Nephron progenitor cell (in vitro differentiated cells): ENCODE results near the gene ANKDD1B.

Source experiments
- DNase-seq: peaks from one replicate; pipeline ENCODE4 v3.0.0; 2021
- H3K27ac Mint-ChIP-seq: 2 replicates; pipeline ENCODE4 v1.8.0; 2021; ENCODE audit warnings: mild to moderate bottlenecking, moderate library complexity, mixed read lengths
- H3K27me3 Mint-ChIP-seq: 2 replicates; pipeline ENCODE4 v1.8.0; 2021; ENCODE audit warnings: mild to moderate bottlenecking, low read depth, mixed read lengths; ENCODE audit not compliant: poor library complexity
- H3K36me3 Mint-ChIP-seq: 2 replicates; pipeline ENCODE4 v1.8.0; 2021; ENCODE audit warnings: low read depth, mixed read lengths
- H3K4me1 Mint-ChIP-seq: 2 replicates; pipeline ENCODE4 v1.8.0; 2021; ENCODE audit warnings: mixed read lengths
- H3K4me3 Mint-ChIP-seq: 2 replicates; pipeline ENCODE4 v1.8.0; 2021; ENCODE audit warnings: mild to moderate bottlenecking, moderate library complexity, mixed read lengths
- H3K9me3 Mint-ChIP-seq: 2 replicates; pipeline ENCODE4 v1.8.0; 2021; ENCODE audit warnings: mild to moderate bottlenecking, moderate library complexity, mixed read lengths
- CTCF ChIP-seq: fragments of 200-600 bp; sonication (generic); IDR thresholded peaks from 2 replicates; pipeline ENCODE4 v1.5.0; 2021; ENCODE audit warnings: antibody characterized with exemption

ANKDD1B gene

GRCh38 chr5:75620184-75620959, 9.1 kb downstream of the ANKDD1B start:
- H3K4me3 Mint-ChIP-seq, result no peak overlapping the region
- DNase-seq, result no peak
- H3K4me1 Mint-ChIP-seq, result peaks cover 26% of the 10 kb centered on the region
- H3K9me3 Mint-ChIP-seq, result no peaks in the 10 kb centered on the region
- no peak for TF ChIP-seq CTCF
- H3K27me3 Mint-ChIP-seq, result peaks cover 6% of the 10 kb centered on the region
- H3K27ac Mint-ChIP-seq, result no peak overlapping the region
- no peaks in the 10 kb centered on the region for H3K36me3 Mint-ChIP-seq

GRCh38 chr5:75622564-75622963, 11.3 kb downstream of the ANKDD1B start:
- no peak overlapping the region for H3K27ac Mint-ChIP-seq

GRCh38 chr5:75623846-75624245, 12.6 kb downstream of the ANKDD1B start:
- TF ChIP-seq CTCF, result no peak
- H3K36me3 Mint-ChIP-seq, result no peaks in the 10 kb centered on the region
- no peak for DNase-seq
- peaks cover 4% of the 10 kb centered on the region for H3K4me1 Mint-ChIP-seq
- H3K4me3 Mint-ChIP-seq, result no peak overlapping the region
- no peaks in the 10 kb centered on the region for H3K9me3 Mint-ChIP-seq
- peaks cover 9% of the 10 kb centered on the region for H3K27me3 Mint-ChIP-seq
- H3K27ac Mint-ChIP-seq, result no peak overlapping the region

More at GRCh38 chr5:75622564-75622963, 11.3 kb downstream of the ANKDD1B start:
- no peak for DNase-seq
- H3K4me1 Mint-ChIP-seq, result peaks cover 9% of the 10 kb centered on the region
- no peaks in the 10 kb centered on the region for H3K9me3 Mint-ChIP-seq
- H3K4me3 Mint-ChIP-seq, result no peak overlapping the region
- no peak for TF ChIP-seq CTCF
- no peaks in the 10 kb centered on the region for H3K36me3 Mint-ChIP-seq
- H3K27me3 Mint-ChIP-seq, result peaks cover 9% of the 10 kb centered on the region

- no peaks in the 10 kb centered on the region for H3K4me1 Mint-ChIP-seq
- no peak overlapping the region for H3K4me3 Mint-ChIP-seq
- no peak overlapping the region for H3K27ac Mint-ChIP-seq
- H3K36me3 Mint-ChIP-seq, result no peaks in the 10 kb centered on the region
- H3K27me3 Mint-ChIP-seq, result peaks cover 3% of the 10 kb centered on the region
- H3K9me3 Mint-ChIP-seq, result no peaks in the 10 kb centered on the region
- no peak for DNase-seq
- no peak for TF ChIP-seq CTCF
These were observed 15.7 kb downstream of the ANKDD1B start for GRCh38 chr5:75626959-75627358.

- H3K4me1 Mint-ChIP-seq, result no peaks in the 10 kb centered on the region
- no peaks in the 10 kb centered on the region for H3K36me3 Mint-ChIP-seq
- no peak for DNase-seq
- no peaks in the 10 kb centered on the region for H3K9me3 Mint-ChIP-seq
- TF ChIP-seq CTCF, result no peak
- H3K27ac Mint-ChIP-seq, result no peak overlapping the region
- H3K4me3 Mint-ChIP-seq, result no peak overlapping the region
- H3K27me3 Mint-ChIP-seq, result peaks cover 3% of the 10 kb centered on the region
These were observed 16.5 kb downstream of the ANKDD1B start for GRCh38 chr5:75627801-75628200.

GRCh38 chr5:75630875-75631274, 19.6 kb downstream of the ANKDD1B start:
- no peak overlapping the region for H3K27ac Mint-ChIP-seq
- H3K9me3 Mint-ChIP-seq, result no peaks in the 10 kb centered on the region
- H3K4me3 Mint-ChIP-seq, result no peak overlapping the region
- H3K4me1 Mint-ChIP-seq, result no peaks in the 10 kb centered on the region
- TF ChIP-seq CTCF, result no peak
- peaks cover 7% of the 10 kb centered on the region for H3K27me3 Mint-ChIP-seq
- no peaks in the 10 kb centered on the region for H3K36me3 Mint-ChIP-seq
- DNase-seq, result no peak
